OCI-LY1 (cell line): ENCODE results near the gene CCDC172.

Source experiments
- EZH2 ChIP-seq: fragments of 200-600 bp; sonication (generic), shearing (Covaris generic); IDR thresholded peaks from 2 replicates; pipeline ENCODE4 v1.8.0; 2017; ENCODE audit warnings: borderline replicate concordance, mixed run types, mild to moderate bottlenecking, antibody characterized with exemption, low read length, moderate library complexity, mixed read lengths
- TF ChIP-seq, protein P1 (sequence below): fragments of 200-600 bp; sonication (generic), shearing (Covaris generic); IDR thresholded peaks from 2 replicates; pipeline ENCODE4 v1.5.1; 2017; ENCODE audit warnings: mild to moderate bottlenecking, antibody characterized with exemption, low read length, moderate library complexity, mixed read lengths

DNA sequence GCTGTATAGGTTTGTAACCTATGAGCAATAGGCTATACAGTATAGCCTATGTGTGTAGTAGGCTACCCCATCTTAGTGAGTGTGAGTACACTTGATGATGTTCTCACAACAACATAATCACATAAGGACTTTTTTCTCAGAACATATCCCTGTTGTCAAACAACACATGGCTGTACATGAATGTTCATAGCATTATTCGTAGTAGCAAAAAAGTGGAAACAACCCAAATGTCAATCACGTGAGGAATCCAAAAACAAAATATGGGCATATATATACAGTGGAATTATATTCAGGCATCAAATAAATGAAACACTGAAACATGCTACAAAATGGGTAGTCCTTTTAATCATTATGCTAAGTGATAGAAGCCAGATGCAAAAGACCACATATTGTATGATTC is 31.1 kb downstream of the CCDC172 start:
- TF ChIP-seq, protein P1, sequence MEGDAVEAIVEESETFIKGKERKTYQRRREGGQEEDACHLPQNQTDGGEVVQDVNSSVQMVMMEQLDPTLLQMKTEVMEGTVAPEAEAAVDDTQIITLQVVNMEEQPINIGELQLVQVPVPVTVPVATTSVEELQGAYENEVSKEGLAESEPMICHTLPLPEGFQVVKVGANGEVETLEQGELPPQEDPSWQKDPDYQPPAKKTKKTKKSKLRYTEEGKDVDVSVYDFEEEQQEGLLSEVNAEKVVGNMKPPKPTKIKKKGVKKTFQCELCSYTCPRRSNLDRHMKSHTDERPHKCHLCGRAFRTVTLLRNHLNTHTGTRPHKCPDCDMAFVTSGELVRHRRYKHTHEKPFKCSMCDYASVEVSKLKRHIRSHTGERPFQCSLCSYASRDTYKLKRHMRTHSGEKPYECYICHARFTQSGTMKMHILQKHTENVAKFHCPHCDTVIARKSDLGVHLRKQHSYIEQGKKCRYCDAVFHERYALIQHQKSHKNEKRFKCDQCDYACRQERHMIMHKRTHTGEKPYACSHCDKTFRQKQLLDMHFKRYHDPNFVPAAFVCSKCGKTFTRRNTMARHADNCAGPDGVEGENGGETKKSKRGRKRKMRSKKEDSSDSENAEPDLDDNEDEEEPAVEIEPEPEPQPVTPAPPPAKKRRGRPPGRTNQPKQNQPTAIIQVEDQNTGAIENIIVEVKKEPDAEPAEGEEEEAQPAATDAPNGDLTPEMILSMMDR, result no peak
- TF ChIP-seq EZH2, result no peak
